GM13976 (cell line): ENCODE results near the gene ZNF407.

Source experiments
- DNase-seq: peaks from one replicate; pipeline ENCODE4 v3.0.0; 2012; ENCODE audit warnings: low spot score
- in situ Hi-C: fragments of 300-500 bp; cut with MboI; formaldehyde crosslinking; loops from one replicate; pipeline ENCODE4 v1.12.0; 2022; ENCODE audit warnings: low sequenced_read_pairs, mixed read lengths, inconsistent platforms; ENCODE audit not compliant: unreplicated experiment
- TF ChIP-seq, protein P1 (sequence below): IDR thresholded peaks from 2 replicates; pipeline ENCODE4 v1.5.1; 2012; ENCODE audit warnings: borderline replicate concordance, mild to moderate bottlenecking; ENCODE audit not compliant: insufficient read depth; ENCODE audit errors: extremely low read depth, missing control alignments, control extremely low read depth

ZNF407 gene

DNA sequence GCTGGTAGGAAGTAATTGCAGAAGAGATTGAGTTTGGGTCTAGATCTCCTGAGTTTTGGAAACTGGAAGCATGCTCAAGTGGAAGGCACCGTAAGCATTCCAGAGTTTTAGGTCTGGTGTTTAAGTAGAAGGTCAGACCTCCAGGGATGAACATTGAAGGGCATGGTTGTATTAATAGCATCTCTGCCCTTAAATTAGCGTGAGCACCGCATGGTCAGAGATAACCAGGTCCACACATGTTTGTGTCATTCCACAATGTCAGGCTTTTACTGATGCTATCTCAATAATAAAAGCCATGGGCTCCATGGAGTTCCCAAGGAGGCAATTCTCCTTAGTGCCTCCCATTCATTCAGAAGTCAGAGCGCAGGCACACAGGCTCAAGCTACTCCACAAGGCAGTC lies 28.3 kb upstream of the ZNF407 start:
- in situ Hi-C loops, result no loop called here
- TF ChIP-seq, protein P1, sequence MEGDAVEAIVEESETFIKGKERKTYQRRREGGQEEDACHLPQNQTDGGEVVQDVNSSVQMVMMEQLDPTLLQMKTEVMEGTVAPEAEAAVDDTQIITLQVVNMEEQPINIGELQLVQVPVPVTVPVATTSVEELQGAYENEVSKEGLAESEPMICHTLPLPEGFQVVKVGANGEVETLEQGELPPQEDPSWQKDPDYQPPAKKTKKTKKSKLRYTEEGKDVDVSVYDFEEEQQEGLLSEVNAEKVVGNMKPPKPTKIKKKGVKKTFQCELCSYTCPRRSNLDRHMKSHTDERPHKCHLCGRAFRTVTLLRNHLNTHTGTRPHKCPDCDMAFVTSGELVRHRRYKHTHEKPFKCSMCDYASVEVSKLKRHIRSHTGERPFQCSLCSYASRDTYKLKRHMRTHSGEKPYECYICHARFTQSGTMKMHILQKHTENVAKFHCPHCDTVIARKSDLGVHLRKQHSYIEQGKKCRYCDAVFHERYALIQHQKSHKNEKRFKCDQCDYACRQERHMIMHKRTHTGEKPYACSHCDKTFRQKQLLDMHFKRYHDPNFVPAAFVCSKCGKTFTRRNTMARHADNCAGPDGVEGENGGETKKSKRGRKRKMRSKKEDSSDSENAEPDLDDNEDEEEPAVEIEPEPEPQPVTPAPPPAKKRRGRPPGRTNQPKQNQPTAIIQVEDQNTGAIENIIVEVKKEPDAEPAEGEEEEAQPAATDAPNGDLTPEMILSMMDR, result no peak
- DNase-seq, result no peak

DNA sequence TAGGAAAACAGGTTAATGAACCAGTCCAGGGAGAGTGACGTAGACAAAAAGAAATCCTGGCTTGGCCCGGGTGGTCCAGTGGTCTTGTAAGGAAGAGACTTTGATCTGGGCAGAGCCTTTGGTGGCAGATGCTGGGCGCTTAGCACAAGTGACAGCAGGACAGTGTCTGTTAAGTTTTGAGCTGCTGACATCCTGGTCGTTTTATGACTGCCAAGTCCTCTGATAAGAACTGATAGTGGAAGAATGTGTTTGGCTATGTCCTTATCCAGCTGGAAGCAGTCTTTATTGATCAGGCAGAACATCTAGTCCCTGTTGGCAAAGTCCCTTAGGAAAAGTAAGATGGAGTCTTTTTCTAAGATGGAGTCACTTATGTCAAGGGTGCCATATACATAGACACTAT lies 27.4 kb upstream of the ZNF407 start:
- DNase-seq, result no peak
- in situ Hi-C loops, result no loop called here
- TF ChIP-seq, protein P1, result no peak

DNA sequence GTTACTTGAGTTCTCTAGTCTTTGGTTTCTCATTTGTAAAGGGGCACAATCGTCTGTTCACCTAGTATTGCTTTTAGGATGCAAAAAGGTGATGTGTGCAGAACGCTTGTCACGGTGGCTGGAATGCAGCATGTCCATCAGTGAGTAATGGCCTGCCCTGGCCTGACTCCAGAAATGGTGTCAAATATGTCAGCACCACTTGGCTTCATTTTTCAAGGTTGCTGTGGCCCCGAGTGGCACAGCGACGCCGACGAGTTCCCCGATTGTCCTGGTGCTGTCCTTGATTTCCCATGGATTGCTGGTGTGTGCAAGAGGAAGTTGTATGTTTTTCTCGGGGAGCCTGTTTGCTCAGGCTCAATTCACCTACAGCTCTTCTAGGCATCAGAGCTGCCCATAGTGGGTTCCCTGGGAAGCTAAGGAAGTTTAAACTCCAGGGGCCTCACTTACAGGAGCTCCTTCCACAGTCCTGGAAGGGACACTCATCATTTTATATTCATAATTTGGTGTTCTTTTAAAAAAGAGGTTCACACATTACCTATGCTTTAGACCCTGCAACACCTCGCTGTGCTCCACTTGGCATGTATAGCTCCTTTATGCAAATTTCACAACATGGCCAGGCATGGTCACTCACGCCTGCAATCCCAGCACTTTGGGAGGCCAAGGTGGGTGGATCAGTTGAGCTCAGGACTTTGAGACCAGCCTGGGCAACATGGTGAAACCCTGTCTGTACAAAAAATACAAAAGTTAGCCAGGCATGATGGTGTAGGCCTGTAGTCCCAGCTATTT lies 25.6 kb upstream of the ZNF407 start:
- in situ Hi-C loops, result no loop called here

DNA sequence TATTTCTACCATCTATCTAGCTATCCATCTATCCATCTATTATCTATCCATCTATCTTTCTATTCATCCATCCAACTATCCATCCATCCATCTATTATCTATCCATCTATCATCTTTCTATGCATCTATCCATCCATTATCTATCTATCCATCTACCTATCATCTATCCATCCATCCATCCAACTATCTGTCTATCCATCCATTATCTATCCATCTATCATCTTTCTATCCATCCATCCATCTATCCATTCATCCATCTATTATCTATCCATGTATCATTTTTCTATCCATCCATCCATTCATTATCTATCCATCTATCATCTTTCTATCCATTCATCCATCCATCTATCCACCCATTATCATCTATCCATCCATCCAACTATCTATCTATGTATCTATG lies 24.6 kb upstream of the ZNF407 start:
- in situ Hi-C loops, result no loop called here
- no peak for DNase-seq
- TF ChIP-seq, protein P1, result no peak

More for the DNA sequence above, 25.6 kb upstream of the ZNF407 start:
- TF ChIP-seq, protein P1, result no peak
- no peak for DNase-seq

DNA sequence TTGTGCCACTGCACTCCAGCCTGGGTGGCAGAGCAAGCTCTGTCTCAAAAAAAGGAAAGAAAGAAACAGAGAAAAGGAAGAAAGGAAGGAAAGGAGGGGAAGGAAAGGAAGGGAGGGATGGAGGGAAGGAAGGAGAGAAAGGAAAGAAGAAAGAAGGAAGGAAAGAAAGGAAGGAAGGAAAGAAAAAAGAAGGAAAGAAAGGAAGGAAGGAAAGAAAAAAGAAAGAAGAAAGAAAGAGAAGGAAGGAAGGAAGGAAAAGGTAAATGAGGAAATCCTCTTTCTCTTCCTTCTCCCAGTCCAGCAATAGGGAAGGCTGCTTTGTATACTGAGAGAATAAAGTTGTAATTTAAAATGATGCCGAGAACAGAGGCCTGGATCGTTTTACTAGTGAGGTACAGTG lies 22.8 kb upstream of the ZNF407 start:
- DNase-seq, result no peak
- in situ Hi-C loops, result no loop called here
- TF ChIP-seq, protein P1, result no peak

DNA sequence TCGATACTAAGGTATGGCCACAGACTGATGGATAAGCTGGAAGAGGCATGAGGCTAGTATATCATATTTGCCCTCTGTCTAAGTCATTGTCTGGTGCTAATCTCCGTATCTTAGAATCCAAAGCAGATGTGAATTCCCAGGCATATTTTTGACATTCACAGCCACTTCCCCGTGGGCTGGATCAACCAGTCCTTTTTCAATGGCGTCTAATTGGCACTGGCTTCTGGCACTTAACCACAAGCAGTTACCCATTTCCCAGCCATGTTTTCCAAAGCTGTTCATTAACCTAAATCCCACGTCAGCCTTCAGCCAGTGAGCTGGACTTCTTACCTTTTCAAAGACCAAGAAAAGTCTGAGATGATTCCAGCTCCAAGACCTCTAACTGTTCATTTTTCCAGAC lies 20.7 kb upstream of the ZNF407 start:
- DNase-seq, result no peak
- TF ChIP-seq, protein P1, result no peak
- in situ Hi-C loops, result no loop called here
